ENCODE results near the gene NR2C2. TPM values are rescaled to one million over a fixed set of nuclear protein-coding genes. Genes with fewer than 3 reads are reported as not detected.
"Not testable (repeated sequence)": the region's sequence is repeated elsewhere in the genome, so short reads cannot be mapped to it uniquely, and the experiment has no call there.

The NR2C2 gene
- 66.5 TPM for polyA plus RNA-seq (ENCODE audit: insufficient read length)
- long read RNA-seq, donor 1, transcript NR2C2-204 (3 exons, 564 nt) = major isoform, 5 of 211 reads
- long read RNA-seq, donor 1, partial matches to known transcripts = 194 of 211 reads
- long read RNA-seq, donor 1, other reads (novel, unspliced or antisense) = 10 of 211 reads
- long read RNA-seq, donor 2, partial matches to known transcripts = 108 of 167 reads
- long read RNA-seq, donor 2, other reads (novel, unspliced or antisense) = 56 of 167 reads
- long read RNA-seq, donor 3, partial matches to known transcripts = 0 of 16 reads
- long read RNA-seq, donor 3, other reads (novel, unspliced or antisense) = 13 of 16 reads
- long read RNA-seq, donor 4, partial matches to known transcripts = 5 of 5 reads
- long read RNA-seq, donor 4, other reads (novel, unspliced or antisense) = 0 of 5 reads
- long read RNA-seq, donor 5, partial matches to known transcripts = 116 of 121 reads
- long read RNA-seq, donor 5, other reads (novel, unspliced or antisense) = 0 of 121 reads
- long read RNA-seq, donor 6, partial matches to known transcripts = 26 of 27 reads
- long read RNA-seq, donor 6, other reads (novel, unspliced or antisense) = 0 of 27 reads
- long read RNA-seq, donor 7, partial matches to known transcripts = 85 of 91 reads
- long read RNA-seq, donor 7, other reads (novel, unspliced or antisense) = 0 of 91 reads
- long read RNA-seq, donor 8, partial matches to known transcripts = 57 of 59 reads
- long read RNA-seq, donor 8, other reads (novel, unspliced or antisense) = 0 of 59 reads

DNA sequence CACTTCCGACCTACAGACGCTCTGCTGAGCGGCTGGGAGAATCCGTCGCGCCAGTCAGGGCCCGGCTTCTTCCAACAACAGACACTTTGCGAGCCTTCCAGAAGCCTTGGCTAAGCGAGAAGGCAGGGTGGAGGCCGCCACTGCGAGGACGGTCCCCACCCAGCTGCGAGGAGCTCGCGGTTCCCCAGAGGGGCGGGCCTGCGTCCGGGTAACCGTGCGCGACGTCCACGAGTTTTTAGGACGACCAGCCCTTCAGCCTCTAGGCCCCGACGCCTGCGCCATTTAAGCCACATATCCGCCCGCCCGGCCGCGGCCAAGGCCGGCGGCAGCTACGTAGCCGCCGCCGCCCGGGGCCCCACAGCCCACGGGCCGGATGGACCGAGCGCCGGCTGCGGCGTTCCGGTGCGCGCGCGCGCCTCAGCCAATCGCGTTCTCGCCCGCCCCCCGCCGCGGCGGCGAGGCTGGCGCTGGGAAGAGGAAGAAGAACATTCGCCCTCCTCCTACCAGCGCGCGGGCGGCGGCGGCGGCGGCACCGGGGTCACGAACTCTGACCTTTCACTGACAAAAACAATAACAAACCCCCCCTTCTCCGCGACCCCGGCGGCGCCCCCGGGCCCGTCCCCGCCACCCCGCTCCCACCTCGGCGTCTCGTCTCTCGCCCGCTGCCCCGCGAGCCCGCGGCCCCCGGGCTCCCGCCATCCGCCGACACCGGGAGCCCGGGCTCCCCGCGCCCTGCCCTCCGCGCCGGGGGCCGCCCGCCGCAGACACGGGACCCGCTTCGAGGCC is at the start of gene NR2C2:
Gene NR2C2, plus strand, starts transcription at position 484 of the 786 bp plus-strand sequence. CDS start 56,332 bp downstream, outside the sequence.
- peak; percentile 78 for DNase-seq

DNA sequence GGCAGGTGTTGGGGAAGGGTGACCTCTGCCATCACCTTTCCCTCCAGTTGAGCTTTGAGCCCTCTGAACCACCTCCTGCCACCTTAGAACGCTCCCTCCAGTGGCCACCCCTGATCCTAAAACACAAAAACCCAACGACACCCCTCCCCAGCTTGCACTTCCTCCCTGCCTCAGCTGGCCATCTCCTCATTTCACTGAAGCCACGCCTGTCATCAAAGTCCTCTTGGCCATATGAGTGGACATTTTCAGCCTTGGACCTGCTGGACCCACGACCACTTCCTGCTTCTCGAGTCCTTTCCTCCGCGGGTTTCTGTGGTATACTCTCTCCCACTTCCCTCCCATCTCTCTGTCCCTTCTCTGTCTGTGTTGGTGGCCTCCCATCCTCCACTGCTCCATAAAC is 48.5 kb upstream of the NR2C2 start:
- no peak for DNase-seq

DNA sequence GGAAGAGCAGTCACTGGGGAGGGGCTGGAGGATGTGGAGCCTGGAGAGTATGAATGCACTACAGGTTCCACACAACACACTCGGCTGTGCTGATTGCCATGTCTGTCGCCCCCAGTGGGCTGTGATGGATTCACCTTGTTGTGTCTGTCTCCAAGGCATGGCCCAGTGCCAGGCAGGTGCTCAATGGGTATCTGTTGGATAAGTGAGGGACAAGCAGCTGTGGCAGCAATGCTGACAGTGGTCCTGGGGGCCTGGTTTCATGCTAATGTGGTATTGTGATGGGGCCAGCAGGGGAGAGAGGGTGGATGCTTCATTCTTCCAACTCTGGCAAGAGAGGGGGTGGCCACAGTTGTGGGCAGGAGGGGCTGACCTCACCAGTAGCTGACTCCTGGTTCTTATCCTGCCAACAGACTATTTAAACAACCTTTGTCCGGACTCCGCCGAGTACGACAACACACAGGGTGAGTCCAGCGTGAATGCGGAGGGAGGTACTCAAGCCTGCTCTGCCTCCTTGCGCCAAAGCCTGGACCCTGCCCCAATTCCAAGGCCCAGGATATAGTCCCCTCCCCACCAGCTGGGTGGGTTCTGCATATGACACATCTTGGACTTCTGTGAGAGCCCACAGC is 47.3 kb upstream of the NR2C2 start:
- DNase-seq = no peak

DNA sequence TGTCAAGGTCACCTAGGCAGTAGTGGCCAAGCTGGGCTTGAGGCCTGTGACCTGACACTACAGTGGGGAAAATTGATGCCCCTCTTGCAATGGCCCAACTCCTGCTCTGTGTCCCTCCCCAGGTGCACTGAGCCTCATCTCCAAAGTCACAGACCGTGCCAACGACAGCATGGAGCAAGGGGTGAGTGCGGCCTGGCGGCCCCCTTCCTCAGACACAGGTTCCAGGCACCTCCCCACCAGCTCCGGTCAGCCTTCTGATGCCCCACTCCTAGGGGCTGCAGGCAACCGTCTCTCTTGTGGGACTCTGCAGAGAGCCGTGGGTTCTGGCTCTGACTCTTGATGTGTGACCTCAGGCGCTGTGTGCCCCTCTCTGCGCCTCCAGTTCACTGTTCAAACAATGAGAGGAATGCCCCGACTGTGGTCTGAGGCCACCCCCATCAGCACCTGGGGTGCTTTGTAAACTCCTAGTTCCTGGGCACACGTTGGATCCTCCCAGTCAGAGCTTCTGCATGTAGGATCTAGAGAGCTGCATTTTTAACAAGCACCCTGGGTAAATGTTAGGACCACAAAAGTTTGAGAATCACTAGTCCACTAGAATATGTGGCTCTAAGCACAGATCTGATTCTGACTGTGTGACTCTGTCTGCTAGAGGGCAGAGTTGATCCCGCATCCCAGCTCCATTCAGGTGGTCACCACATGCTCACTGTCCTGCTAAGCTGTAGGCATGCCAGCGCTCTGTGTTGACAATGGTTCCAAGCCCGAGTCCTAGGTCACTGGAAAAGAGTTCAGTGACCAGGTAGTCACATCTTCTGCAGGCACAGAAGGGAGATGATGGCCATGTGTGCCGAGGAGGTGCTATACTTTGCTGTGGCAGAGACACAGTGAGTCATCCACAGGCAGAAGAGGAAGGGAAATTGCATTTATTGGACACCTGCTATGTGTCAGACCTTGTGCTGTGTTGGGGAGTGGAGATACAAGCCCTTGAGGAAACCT is 46.2 kb upstream of the NR2C2 start:
- no peak for DNase-seq

DNA sequence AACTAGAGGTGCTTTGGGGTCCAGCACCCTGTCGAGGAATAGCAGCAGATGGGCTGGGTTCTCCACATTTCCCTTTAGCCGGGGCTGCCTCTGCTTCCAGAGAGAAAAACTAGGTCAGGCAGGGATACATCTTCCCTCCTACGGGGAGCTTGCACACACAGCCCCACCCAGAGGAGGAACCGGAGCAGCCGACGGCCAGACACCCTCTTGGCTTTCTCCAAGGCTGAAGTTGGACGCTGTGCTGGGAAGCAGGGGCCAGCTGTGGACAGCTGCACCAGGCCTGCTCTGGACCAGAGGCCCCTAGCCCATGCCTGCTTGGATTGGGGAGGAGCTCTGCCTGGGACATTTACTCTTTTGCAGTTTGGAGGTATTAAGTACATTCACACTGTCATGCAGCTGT is 44.7 kb upstream of the NR2C2 start:
- DNase-seq = peak; percentile 42

DNA sequence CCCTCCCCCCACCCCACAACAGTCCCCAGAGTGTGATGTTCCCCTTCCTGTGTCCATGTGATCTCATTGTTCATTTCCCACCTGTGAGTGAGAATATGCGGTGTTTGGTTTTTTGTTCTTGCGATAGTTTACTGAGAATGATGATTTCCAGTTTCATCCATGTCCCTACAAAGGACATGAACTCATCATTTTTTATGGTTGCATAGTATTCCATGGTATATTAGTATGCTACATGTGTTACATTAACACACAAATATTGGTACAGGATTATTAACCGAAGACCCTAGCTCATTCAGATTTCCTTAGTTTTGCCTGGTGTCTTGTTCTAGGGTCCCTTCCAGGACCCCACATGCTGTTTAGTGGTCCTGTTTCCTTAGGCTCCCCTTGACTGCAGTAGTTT is 43.9 kb upstream of the NR2C2 start:
- not testable (repeated sequence) for DNase-seq

DNA sequence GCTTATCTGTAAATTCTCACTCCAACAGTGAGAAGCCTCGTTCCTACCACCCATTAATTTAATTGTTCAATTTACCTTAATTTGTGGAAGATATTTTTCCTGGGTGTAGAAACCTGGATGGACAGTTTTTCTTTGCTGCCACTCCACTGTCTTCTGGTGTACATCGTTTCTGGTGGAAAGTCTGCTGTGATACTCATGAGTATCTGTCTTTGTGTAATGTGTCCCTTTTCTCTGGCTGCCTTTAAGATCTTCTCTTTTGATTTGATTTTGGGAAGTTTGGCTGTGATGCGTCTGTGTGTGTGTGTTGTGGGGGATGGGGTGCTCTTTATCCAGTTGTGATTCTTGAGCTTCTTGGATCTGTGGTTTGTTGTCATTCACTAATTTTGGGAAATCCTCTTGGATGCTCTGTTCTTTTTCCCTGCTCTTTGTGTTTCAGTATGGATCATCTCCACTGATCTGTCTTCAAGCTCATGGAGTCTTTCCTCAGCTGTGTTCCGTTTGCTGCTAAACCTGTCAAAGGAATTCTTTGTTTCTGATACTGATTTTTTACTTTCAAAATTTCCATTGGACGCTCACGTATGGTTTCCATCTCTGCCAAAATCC is 42.2 kb upstream of the NR2C2 start:
- no peak for DNase-seq

DNA sequence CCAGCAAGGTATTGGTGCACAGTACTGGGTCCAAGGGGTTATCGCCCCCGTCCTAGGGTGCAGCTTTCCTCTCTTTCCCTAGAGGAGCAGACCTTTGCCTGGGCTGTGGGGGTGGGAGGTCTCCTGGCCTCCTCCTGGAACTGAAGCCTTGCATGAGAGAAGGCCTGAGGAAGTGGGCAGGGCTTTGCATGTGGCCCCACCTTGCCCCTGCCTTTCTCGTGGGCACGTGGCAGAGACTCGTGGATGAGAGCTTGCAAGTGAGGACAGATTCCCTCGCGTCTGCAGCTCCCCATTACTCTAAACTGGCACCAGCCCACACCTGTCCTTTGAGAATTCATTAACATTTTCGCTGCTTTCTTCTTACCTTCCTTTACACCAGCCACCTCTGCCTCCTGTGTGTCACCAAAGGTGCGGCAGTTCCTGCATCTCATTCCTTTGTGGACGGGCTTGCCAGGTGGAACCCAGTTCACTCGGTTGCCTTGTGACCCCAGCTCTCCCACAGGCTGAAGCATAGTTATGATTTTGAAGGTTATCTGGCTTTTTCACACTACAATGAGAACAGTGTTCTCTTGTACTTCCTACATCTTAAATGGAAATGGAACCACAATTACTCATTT is 40.9 kb upstream of the NR2C2 start:
- no peak for DNase-seq

DNA sequence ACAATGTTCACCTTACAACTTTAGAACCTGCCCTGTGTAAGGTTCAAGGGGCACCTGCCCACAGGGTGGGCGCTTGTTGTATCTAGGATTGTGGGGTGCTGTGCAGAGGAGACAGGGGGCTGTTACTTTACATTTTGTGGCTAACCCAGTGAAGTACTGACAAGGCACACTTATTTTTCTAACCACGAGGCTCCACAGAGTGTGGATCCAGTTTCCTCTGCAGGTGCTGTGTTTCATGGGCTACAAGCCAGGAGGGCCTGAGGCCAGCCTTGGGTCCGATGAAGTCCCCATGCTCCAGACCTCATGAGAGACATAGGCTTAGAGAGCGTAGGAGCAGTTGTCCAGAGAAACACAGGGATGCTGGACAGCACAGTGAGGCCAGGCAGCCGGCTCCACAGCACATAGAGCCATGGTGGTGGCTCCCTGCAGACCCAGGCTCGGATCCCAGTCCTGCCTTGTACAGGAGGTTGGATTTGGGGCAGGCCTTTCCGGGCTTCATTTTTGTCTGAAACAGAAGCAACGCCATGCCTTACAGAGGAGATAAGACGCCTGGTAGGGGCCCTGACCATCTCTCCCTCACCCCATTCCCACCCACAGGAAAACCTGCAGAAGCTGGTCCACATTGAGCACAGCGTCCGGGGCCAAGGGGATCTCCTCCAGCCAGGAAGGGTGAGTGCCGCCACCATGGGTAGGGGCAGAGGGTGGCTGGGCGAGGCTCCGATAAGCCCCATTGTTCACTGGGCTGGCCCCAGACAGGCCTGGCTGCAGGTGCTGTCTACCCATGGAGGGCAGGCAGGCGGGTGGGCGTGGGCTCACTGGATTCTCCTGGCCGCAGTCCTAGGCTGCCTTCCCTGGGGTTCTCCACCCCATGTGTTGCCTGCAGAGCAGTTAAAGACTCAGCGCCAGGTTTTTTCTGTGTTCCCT is 40.1 kb upstream of the NR2C2 start:
- DNase-seq = no peak

DNA sequence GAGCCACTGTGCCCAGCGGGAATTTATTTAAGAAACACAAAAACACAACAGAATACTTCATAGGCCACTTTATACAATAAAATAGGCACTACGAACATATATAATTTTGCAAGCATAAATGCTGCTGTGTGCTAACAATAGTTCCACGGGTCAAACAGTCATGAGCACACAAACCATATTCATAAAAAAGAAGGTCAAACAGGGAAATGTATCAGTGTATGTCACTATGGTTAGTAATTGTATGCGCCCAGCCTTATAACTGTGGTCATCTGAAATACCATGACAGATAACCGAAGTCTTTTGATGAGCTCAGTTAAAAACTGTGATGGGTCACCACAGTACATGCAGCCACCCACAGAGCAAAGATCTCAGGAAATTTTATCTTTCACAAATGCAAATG is 38.1 kb upstream of the NR2C2 start:
- no peak for DNase-seq

DNA sequence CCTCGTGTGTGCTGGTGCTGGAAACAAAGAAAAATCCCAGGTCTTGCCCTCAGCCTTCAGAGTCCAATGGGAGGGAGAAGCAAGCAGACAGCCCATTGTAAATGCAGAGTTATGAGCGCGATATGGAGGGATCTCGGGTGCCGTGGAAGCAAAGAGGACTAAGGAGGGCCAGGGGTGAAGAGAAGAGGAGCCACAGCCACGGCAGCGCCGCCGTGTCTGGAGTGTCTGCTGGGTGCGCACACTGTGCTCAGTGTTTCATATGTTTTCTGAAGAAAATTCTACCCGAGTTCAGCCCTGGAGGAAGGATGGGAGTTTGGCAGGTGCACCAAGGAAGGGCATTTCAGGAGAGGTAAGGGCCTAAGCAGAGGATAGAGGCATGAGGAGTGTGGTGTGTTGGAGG is 35.7 kb upstream of the NR2C2 start:
- DNase-seq = no peak

DNA sequence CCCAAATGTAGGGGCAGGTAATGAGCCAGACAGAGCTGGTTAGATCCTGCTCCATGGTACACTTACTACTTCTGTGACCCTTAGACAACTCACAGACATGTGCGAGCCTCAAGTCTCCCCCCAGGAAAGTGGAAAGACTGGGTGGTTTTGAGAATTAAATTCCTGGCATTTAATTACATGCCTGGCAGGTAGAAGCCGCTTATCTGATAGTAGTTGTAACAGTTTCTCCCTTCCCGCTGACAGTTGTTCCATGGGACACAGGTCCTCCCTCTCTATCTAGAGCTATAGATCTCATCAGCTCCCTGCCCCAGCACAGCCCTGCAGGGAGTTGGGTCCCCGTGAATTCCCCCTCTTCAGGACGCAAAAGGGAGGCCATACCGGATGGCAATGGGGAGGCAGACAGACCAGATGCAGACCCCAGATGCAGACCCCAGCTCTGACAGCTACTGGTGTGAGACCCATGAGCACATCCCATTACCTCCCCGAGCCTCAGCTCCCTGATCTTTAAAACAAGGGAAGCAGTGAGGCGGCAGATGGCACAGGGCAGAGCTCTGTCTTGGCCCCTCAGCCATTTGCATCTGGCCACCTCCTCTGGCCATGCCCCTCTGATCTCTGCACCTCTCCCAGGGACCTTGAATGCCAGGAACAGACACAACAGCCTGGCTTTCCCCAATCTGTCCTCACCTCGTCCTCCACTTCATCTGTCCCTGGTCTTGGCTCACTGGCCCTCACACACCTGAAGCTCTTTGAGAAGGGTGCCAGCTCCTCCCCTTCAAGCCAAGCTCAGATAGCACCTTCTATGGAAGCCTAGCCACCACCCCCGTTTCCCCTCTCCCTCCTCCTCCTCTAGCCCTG is 34.1 kb upstream of the NR2C2 start:
- no peak for DNase-seq

DNA sequence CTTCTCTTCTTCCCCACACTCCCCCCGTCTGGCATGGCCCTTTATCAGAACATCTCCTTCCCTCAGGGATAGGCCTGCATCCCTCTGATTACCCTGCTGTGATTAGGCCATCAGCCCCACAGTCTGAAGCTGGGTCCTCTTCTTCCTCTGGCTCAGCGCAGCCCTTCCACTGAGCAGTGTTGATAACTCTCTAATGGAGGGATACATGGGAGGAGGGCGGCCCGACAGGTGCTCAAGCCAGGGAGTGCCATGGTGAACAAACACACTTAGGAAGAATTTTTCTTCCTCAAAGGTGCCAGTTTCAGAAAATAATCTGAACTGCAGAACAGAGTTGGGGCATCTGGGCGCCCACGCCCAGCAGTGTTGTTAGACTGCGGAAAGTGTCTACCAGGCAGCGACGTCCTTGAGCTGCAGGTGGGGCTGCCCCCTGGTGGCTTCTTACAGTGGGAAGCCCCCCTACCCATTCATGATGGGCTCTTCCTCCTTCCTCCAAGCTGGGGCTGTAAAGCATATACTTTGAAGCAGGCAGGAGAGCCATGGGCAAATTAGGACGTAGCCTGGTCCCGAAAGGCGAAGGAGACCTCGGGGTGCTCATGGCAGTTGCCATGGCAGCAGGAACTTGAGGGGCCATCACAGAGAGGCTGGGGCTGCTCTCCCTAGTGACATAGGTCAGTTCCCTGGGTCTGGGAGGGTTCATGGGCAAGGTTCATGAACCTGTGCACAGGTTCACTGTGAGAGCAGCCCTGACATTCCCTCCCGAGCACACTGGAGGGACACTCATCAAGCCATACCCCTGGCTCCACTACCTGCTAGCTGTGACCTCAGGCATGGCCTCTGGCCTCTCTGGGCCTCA is 33.2 kb upstream of the NR2C2 start:
- DNase-seq = no peak

DNA sequence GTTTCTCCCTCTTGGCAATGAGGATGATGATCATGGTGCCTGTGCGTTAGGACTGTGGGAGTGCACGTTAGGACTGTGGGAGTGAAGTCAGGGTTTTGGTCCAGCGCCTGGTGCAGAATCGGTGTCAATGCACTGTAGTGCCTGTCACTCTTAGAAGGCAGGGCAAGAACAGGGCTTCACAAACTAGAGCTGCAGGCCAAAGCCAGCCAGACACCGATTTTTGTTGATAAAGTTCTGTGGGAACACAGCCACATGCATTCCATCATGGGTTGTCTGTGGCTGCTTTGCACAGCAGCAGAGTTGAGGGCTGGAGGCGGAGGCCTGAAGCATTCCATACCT is 32.6 kb upstream of the NR2C2 start:
- no peak for DNase-seq

DNA sequence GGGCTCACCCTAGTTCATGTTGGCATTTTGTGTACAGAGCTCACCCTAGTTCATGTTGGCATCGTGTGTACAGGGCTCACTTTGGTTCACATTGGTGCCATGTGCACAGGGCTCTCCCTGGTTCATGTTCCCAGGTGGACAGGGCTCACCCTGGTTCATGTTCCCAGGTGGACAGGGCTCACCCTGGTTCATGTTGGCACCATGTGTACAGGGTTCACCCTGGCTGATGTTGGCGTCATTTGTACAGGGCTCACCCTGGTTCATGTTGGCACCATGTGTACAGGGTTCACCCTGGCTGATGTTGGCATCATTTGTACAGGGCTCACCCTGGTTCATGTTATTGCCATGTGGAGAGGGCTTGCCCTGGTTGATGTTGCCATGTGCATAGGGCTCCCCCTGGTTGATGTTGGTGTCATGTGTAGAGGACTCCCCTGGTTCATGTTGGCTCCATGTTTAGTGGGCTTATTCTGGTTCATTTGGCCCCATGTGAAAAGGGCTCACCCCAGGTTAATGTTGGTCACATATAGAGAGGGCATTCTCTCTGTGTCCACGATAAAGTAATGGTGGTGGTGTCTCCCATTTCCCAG is 31.7 kb upstream of the NR2C2 start:
- DNase-seq = no peak

DNA sequence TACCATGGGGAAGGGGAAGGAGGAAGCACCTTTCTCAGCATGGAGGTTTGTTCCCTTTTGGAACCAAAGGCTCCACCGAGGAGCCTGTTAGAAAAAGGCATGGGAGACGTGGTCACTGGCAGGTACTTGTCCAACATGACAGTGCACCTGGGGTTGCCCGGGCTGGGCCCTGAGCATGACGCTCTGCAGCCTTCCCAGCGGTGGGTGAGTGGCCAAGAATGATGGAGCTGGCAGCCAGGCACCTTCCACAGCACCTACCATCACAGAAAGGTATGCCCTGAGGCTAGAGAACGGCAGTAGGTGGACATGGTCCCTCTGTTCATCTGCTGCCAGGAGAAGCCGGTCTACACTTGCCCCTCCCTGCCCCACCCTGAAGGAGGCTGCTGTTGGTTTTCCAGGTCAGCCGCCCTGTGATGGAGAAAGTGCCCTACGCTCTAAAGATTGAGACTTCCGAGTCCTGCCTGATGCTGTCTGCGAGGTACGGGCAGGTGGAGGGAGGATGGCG is 29.0 kb upstream of the NR2C2 start:
- no peak for DNase-seq

All from left kidney (tissue), 8 donors.